ENCODE results near the gene CDH22. TPM values are rescaled to one million over a fixed set of nuclear protein-coding genes. Genes with fewer than 3 reads are reported as not detected.

The CDH22 gene
- total and polyA plus RNA-seq, 4 experiments from 2014 or later = not detected

- DNase-seq = no peak
- Histone ChIP-seq H3K36me3 (ENCODE audit: insufficient read depth, low read length) (no peaks in the 10 kb centered on the region), H3K9me3 (ENCODE audit: control insufficient read depth in 1 of 2, low read length in 2 of 2) (no peaks in the 10 kb centered on the region), H3K4me3 (ENCODE audit: low read length in 2 of 2) (no peak overlapping the region), H3K27me3 (ENCODE audit: insufficient read depth, low read length) (peaks cover 22% of the 10 kb centered on the region), H3K4me1 (ENCODE audit: insufficient read depth, low read length) (peaks cover 8% of the 10 kb centered on the region), H3K27ac (ENCODE audit: low read depth, low read length) (no peak overlapping the region)
- Mint-ChIP-seq H3K27ac (no peak overlapping the region), H3K4me1 (peaks cover 0 to 3% (median 2%) of the 10 kb centered on the region in 4 donors), H3K27me3 (peaks cover 52 to 59% of the 10 kb centered on the region in 2 donors), H3K4me3 (no peak overlapping the region), H3K36me3 (no peaks in the 10 kb centered on the region), H3K9me3 (no peaks in the 10 kb centered on the region)
- POLR2A ChIA-PET (ENCODE audit: partially characterized antibody) = no interaction called here
- intact Hi-C loops (cut with micrococcal nuclease) = no loop called here
- CTCF ChIA-PET (ENCODE audit: partially characterized antibody) = interaction anchor here (0.8 to 1.4 kb wide), 3 partner anchors 18 to 94 kb away, joined by 3 to 4 read pairs (median 4); no protein-coding TSS in a partner anchor
Observed at GRCh38 chr20:46316984-46317684, 8.8 kb upstream of the CDH22 start.

- Histone ChIP-seq H3K4me3 (ENCODE audit: low read length in 2 of 2) (no peak overlapping the region), H3K27ac (ENCODE audit: low read depth, low read length) (no peak overlapping the region), H3K9me3 (ENCODE audit: control insufficient read depth in 1 of 2, low read length in 2 of 2) (no peaks in the 10 kb centered on the region), H3K4me1 (ENCODE audit: insufficient read depth, low read length) (peaks cover 12% of the 10 kb centered on the region), H3K36me3 (ENCODE audit: insufficient read depth, low read length) (no peaks in the 10 kb centered on the region), H3K27me3 (ENCODE audit: insufficient read depth, low read length) (peaks cover 29% of the 10 kb centered on the region)
- Mint-ChIP-seq H3K27me3 (peaks cover 60 to 65% of the 10 kb centered on the region in 2 donors), H3K36me3 (no peaks in the 10 kb centered on the region), H3K9me3 (peaks cover 0 to 2% (median 0%) of the 10 kb centered on the region in 8 donors), H3K4me3 (no peak overlapping the region), H3K4me1 (peaks cover 4 to 12% (median 8%) of the 10 kb centered on the region in 4 donors), H3K27ac (no peak overlapping the region)
- DNase-seq = no peak
- ChIA-PET CTCF (ENCODE audit: partially characterized antibody) (interaction anchor here (1.4 to 2.4 kb wide), 2 partner anchors 34 to 92 kb away, joined by 4 to 6 read pairs; no protein-coding TSS in a partner anchor), POLR2A (ENCODE audit: partially characterized antibody) (no interaction called here)
- intact Hi-C loops (cut with micrococcal nuclease) = no loop called here
Observed at GRCh38 chr20:46315311-46315710, 7.0 kb upstream of the CDH22 start.

- H3K4me3 Mint-ChIP-seq = no peak overlapping the region
- H3K4me3 ChIP-seq (ENCODE audit: low read length in 2 of 2) = no peak overlapping the region
- peaks cover 7 to 23% (median 12%) of the 10 kb centered on the region in 4 donors for H3K4me1 Mint-ChIP-seq
- H3K9me3 ChIP-seq (ENCODE audit: control insufficient read depth in 1 of 2, low read length in 2 of 2) = no peaks in the 10 kb centered on the region
- ChIA-PET POLR2A (ENCODE audit: partially characterized antibody) (no interaction called here), CTCF (ENCODE audit: partially characterized antibody) (interaction anchor here (2.4 kb wide), 1 partner anchor 95 kb away, joined by 6 read pairs; no protein-coding TSS in a partner anchor)
- H3K36me3 ChIP-seq (ENCODE audit: insufficient read depth, low read length) = no peaks in the 10 kb centered on the region
- H3K9me3 Mint-ChIP-seq = peaks cover 0 to 2% (median 0%) of the 10 kb centered on the region in 8 donors
- intact Hi-C loops (cut with micrococcal nuclease) = no loop called here
- peaks cover 12% of the 10 kb centered on the region for H3K4me1 ChIP-seq (ENCODE audit: insufficient read depth, low read length)
- DNase-seq = no peak
- H3K27me3 ChIP-seq (ENCODE audit: insufficient read depth, low read length) = peaks cover 44% of the 10 kb centered on the region
- no peaks in the 10 kb centered on the region for H3K36me3 Mint-ChIP-seq
- no peak overlapping the region for H3K27ac ChIP-seq (ENCODE audit: low read depth, low read length)
- H3K27me3 Mint-ChIP-seq = peaks cover 69 to 70% of the 10 kb centered on the region in 2 donors
- H3K27ac Mint-ChIP-seq = no peak overlapping the region
Observed at GRCh38 chr20:46312945-46313861, 4.9 kb upstream of the CDH22 start.

GRCh38 chr20:46312075-46312944, 4.0 kb upstream of the CDH22 start:
- peaks cover 69 to 70% of the 10 kb centered on the region in 2 donors for H3K27me3 Mint-ChIP-seq
- no peak overlapping the region for H3K27ac ChIP-seq (ENCODE audit: low read depth, low read length)
- peaks cover 0 to 2% (median 0%) of the 10 kb centered on the region in 8 donors for H3K9me3 Mint-ChIP-seq
- DNase-seq = no peak
- peaks cover 7 to 23% (median 12%) of the 10 kb centered on the region in 4 donors for H3K4me1 Mint-ChIP-seq
- POLR2A ChIA-PET (ENCODE audit: partially characterized antibody) = interaction anchor here (1.1 to 1.2 kb wide), 2 partner anchors 51 to 89 kb away, joined by 3 to 4 read pairs; no protein-coding TSS in a partner anchor
- H3K4me3 Mint-ChIP-seq = peak overlapping the region in 6 of 8 donors; percentile 7 to 79 (median 38)
- H3K4me3 ChIP-seq (ENCODE audit: low read length in 2 of 2) = no peak overlapping the region
- H3K27ac Mint-ChIP-seq = peak overlapping the region in 1 of 7 donors; percentile 4
- H3K36me3 Mint-ChIP-seq = no peaks in the 10 kb centered on the region
- peaks cover 14% of the 10 kb centered on the region for H3K4me1 ChIP-seq (ENCODE audit: insufficient read depth, low read length)
- no peaks in the 10 kb centered on the region for H3K36me3 ChIP-seq (ENCODE audit: insufficient read depth, low read length)
- H3K27me3 ChIP-seq (ENCODE audit: insufficient read depth, low read length) = peaks cover 48% of the 10 kb centered on the region
- CTCF ChIA-PET (ENCODE audit: partially characterized antibody) = no interaction called here
- H3K9me3 ChIP-seq (ENCODE audit: control insufficient read depth in 1 of 2, low read length in 2 of 2) = no peaks in the 10 kb centered on the region
- intact Hi-C loops (cut with micrococcal nuclease) = no loop called here

GRCh38 chr20:46311719-46312074, 3.4 kb upstream of the CDH22 start:
- intact Hi-C loops (cut with micrococcal nuclease) = no loop called here
- Histone ChIP-seq H3K27ac (ENCODE audit: low read depth, low read length) (no peak overlapping the region), H3K4me1 (ENCODE audit: insufficient read depth, low read length) (peaks cover 17% of the 10 kb centered on the region), H3K4me3 (ENCODE audit: low read length in 2 of 2) (no peak overlapping the region), H3K27me3 (ENCODE audit: insufficient read depth, low read length) (peaks cover 52% of the 10 kb centered on the region), H3K36me3 (ENCODE audit: insufficient read depth, low read length) (no peaks in the 10 kb centered on the region), H3K9me3 (ENCODE audit: control insufficient read depth in 1 of 2, low read length in 2 of 2) (no peaks in the 10 kb centered on the region)
- ChIA-PET POLR2A (ENCODE audit: partially characterized antibody) (interaction anchor here (1.1 to 1.2 kb wide), 2 partner anchors 52 to 89 kb away, joined by 3 to 4 read pairs; no protein-coding TSS in a partner anchor), CTCF (ENCODE audit: partially characterized antibody) (no interaction called here)
- Mint-ChIP-seq H3K27me3 (peaks cover 66 to 74% of the 10 kb centered on the region in 2 donors), H3K36me3 (no peaks in the 10 kb centered on the region), H3K9me3 (peaks cover 0 to 2% (median 0%) of the 10 kb centered on the region in 8 donors), H3K4me3 (peak overlapping the region in 6 of 8 donors; percentile 7 to 79 (median 38)), H3K4me1 (peaks cover 8 to 25% (median 14%) of the 10 kb centered on the region in 4 donors), H3K27ac (peak overlapping the region in 1 of 7 donors; percentile 59)
- DNase-seq = no peak

GRCh38 chr20:46311039-46311650, 2.8 kb upstream of the CDH22 start:
- POLR2A ChIA-PET (ENCODE audit: partially characterized antibody) = interaction anchor here (1.1 to 1.2 kb wide), 2 partner anchors 52 to 90 kb away, joined by 3 to 4 read pairs; no protein-coding TSS in a partner anchor
- CTCF ChIA-PET (ENCODE audit: partially characterized antibody) = no interaction called here

More at GRCh38 chr20:46311039-46311650, 2.8 kb upstream of the CDH22 start:
- H3K4me1 ChIP-seq (ENCODE audit: insufficient read depth, low read length) = peaks cover 17% of the 10 kb centered on the region
- Mint-ChIP-seq H3K36me3 (no peaks in the 10 kb centered on the region), H3K9me3 (peaks cover 0 to 2% (median 0%) of the 10 kb centered on the region in 8 donors), H3K4me1 (peaks cover 10 to 26% (median 16%) of the 10 kb centered on the region in 4 donors), H3K4me3 (no peak overlapping the region), H3K27me3 (peaks cover 64 to 76% of the 10 kb centered on the region in 2 donors), H3K27ac (no peak overlapping the region)
- no peak for DNase-seq
- H3K9me3 ChIP-seq (ENCODE audit: control insufficient read depth in 1 of 2, low read length in 2 of 2) = no peaks in the 10 kb centered on the region
- H3K27me3 ChIP-seq (ENCODE audit: insufficient read depth, low read length) = peaks cover 57% of the 10 kb centered on the region
- H3K27ac ChIP-seq (ENCODE audit: low read depth, low read length) = no peak overlapping the region
- H3K36me3 ChIP-seq (ENCODE audit: insufficient read depth, low read length) = no peaks in the 10 kb centered on the region
- H3K4me3 ChIP-seq (ENCODE audit: low read length in 2 of 2) = no peak overlapping the region
- intact Hi-C loops (cut with micrococcal nuclease) = no loop called here
